PFSK-1 (cell line): ENCODE measurements around the gene PFKFB3.

Experiments
- FOXP2 ChIP-seq: optimal IDR thresholded peaks from 2 replicates; pipeline ENCODE3; 2011; ENCODE audit warnings: borderline replicate concordance, control low read depth, inconsistent platforms; ENCODE audit not compliant: insufficient read depth; ENCODE audit errors: extremely low read length, extremely low read depth
- POLR2AphosphoS5 ChIP-seq: IDR thresholded peaks from 2 replicates; pipeline ENCODE4 v1.6.1; 2012; ENCODE audit warnings: low read depth, mild to moderate bottlenecking, control low read depth, low read length, moderate library complexity
- SIN3A ChIP-seq: IDR thresholded peaks from 2 replicates; pipeline ENCODE4 v1.6.1; 2012; ENCODE audit warnings: mild to moderate bottlenecking, low read length, moderate library complexity, borderline replicate concordance; ENCODE audit not compliant: insufficient read depth
- TAF1 ChIP-seq: IDR thresholded peaks from 2 replicates; pipeline ENCODE4 v1.6.1; 2012; ENCODE audit warnings: low read length, control low read depth, borderline replicate concordance; ENCODE audit not compliant: insufficient read depth
- TF ChIP-seq, protein P1 (sequence below), 2 experiments: IDR thresholded peaks; 2 replicates each; pipeline versions ENCODE4 v1.6.1 to v1.8.0; 2011 to 2012; ENCODE audit warnings: low read depth in 2 of 2, low read length in 2 of 2, control low read depth in 1 of 2, inconsistent platforms in 1 of 2, mild to moderate bottlenecking in 1 of 2, moderate library complexity in 1 of 2; ENCODE audit not compliant: insufficient read depth in 1 of 2

PFKFB3 gene

DNA sequence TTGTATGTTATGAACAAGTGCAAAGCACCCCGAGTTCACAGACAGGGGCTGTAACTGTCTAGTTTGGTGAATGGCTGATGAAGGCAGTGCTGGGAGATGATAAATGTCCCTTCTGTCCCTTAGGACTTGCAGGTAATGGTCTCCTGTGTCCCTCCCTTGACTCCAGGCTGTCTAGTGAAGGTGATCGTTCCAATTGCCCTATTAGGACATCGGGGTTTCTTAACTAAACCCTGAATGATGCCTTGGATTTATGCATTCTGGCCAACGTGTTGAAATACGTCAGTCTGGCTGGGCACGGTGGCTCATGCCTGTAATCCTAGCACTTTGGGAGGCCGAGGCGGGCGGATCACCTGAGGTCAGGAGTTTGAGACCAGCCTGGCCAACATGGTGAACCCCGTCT, 69.4 kb downstream of the PFKFB3 start:
- TF ChIP-seq, protein P1, sequence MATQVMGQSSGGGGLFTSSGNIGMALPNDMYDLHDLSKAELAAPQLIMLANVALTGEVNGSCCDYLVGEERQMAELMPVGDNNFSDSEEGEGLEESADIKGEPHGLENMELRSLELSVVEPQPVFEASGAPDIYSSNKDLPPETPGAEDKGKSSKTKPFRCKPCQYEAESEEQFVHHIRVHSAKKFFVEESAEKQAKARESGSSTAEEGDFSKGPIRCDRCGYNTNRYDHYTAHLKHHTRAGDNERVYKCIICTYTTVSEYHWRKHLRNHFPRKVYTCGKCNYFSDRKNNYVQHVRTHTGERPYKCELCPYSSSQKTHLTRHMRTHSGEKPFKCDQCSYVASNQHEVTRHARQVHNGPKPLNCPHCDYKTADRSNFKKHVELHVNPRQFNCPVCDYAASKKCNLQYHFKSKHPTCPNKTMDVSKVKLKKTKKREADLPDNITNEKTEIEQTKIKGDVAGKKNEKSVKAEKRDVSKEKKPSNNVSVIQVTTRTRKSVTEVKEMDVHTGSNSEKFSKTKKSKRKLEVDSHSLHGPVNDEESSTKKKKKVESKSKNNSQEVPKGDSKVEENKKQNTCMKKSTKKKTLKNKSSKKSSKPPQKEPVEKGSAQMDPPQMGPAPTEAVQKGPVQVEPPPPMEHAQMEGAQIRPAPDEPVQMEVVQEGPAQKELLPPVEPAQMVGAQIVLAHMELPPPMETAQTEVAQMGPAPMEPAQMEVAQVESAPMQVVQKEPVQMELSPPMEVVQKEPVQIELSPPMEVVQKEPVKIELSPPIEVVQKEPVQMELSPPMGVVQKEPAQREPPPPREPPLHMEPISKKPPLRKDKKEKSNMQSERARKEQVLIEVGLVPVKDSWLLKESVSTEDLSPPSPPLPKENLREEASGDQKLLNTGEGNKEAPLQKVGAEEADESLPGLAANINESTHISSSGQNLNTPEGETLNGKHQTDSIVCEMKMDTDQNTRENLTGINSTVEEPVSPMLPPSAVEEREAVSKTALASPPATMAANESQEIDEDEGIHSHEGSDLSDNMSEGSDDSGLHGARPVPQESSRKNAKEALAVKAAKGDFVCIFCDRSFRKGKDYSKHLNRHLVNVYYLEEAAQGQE (IDR thresholded peaks at IDR 0.05; ENCODE audit: insufficient read depth in 1 of 2, low read depth in 2 of 2, low read length in 2 of 2): no peak
- TF ChIP-seq POLR2AphosphoS5: no peak
- TF ChIP-seq SIN3A: no peak
- TF ChIP-seq TAF1: no peak
- TF ChIP-seq FOXP2: no peak

- no peak for TF ChIP-seq TAF1
- no peak for TF ChIP-seq SIN3A
- no peak for TF ChIP-seq POLR2AphosphoS5
- no peak for TF ChIP-seq FOXP2
- TF ChIP-seq, protein P1 (IDR thresholded peaks at IDR 0.05; ENCODE audit: insufficient read depth in 1 of 2, low read depth in 2 of 2, low read length in 2 of 2): no peak
Measured at GRCh38 chr10:6273351-6273750, 70.6 kb downstream of the PFKFB3 start.

- TF ChIP-seq SIN3A (no peak), TAF1 (no peak), POLR2AphosphoS5 (no peak), FOXP2 (no peak)
- TF ChIP-seq, protein P1 (IDR thresholded peaks at IDR 0.05; ENCODE audit: insufficient read depth in 1 of 2, low read depth in 2 of 2, low read length in 2 of 2): no peak
Measured at GRCh38 chr10:6274040-6274439, 71.3 kb downstream of the PFKFB3 start.

DNA sequence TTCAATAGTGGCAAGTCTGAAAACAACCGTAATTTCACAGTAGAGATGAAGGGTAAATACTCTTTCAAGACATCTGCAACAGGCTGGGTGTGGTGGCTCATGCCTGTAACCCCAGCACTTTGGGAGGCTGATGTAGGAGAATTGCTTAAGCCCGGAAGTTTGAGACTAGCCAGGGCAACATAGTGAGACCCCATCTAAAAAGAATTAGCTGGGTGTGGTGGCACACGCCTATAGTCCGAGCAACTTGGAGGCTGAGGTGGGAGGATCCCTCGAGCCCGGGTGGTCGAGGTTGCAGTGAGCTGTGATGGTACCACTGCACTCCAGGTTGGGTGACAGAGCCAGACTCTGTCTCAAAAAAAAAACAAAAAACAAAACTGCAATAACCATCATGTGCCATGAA, 71.8 kb downstream of the PFKFB3 start:
- TF ChIP-seq POLR2AphosphoS5 (no peak), FOXP2 (no peak), TAF1 (no peak), SIN3A (no peak)
- TF ChIP-seq, protein P1 (IDR thresholded peaks at IDR 0.05; ENCODE audit: insufficient read depth in 1 of 2, low read depth in 2 of 2, low read length in 2 of 2): no peak
